HCT116 (cell line): ENCODE results near the gene ZNF468. TPM values are rescaled to one million over a fixed set of nuclear protein-coding genes. Genes with fewer than 3 reads are reported as not detected.
"Not testable (repeated sequence)": the region's sequence is repeated elsewhere in the genome, so short reads cannot be mapped to it uniquely, and the experiment has no call there.

Experiments used
- ATAC-seq: fragments of 200-7000 bp; cut with Tn5 transposase; 2 replicates; pipeline ENCODE4 v1.9.1; 2020; ENCODE audit warnings: mild to moderate bottlenecking, moderate library complexity
- BruUV-seq: library from RNA; stranded (reverse); fragments of 400-500 nt; replicated peaks from 2 replicates; lab custom pipeline; 2021; lab: Mats Ljungman, UMichigan
- CTCF ChIA-PET: fragments of 300-600 bp; sonication (Branson Sonifier 250); formaldehyde crosslinking; loops from one replicate; lab custom pipeline; 2021; ENCODE audit warnings: antibody characterized with exemption; lab: Charles Lee
- POLR2A ChIA-PET: fragments of 300-600, 350-600 bp; sonication (Branson Sonifier 250); formaldehyde crosslinking; loops from one replicate; lab custom pipeline; 2021; ENCODE audit warnings: antibody characterized with exemption; lab: Charles Lee
- RAD21 ChIA-PET, 2 experiments: fragments of 300-600 bp; sonication (Branson Sonifier 250); formaldehyde crosslinking; loops; one replicate each; lab custom pipeline; 2023; ENCODE audit warnings: low total read pairs in 2 of 2; ENCODE audit not compliant: uncharacterized antibody in 2 of 2, unreplicated experiment in 2 of 2, low non-redundant PET in 1 of 2; lab: Charles Lee
- DNase-seq: peaks from one replicate; pipeline ENCODE4 v3.0.0-alpha.2; 2010; ENCODE audit warnings: low read depth, low spot score
- H2AFZ ChIP-seq: fragments of 200-600 bp; shearing (Covaris generic), sonication (generic); 2 replicates; pipeline ENCODE4 v1.6.1; 2017; ENCODE audit warnings: low read depth, mixed run types, mixed read lengths, antibody characterized with exemption, low read length; ENCODE audit not compliant: poor library complexity, severe bottlenecking
- H3K27ac ChIP-seq: 2 replicates; pipeline ENCODE4 v1.5.1; 2012; ENCODE audit warnings: low read depth, low read length
- H3K27me3 ChIP-seq: fragments of 200-600 bp; sonication (generic); 2 replicates; pipeline ENCODE4 v1.6.1; 2016; ENCODE audit warnings: mixed run types, low read length, mixed read lengths; ENCODE audit not compliant: insufficient read depth
- H3K36me3 ChIP-seq, 2 experiments: fragments of 200-500 bp in 1 of 2; fragments of 200-600 bp in 1 of 2; sonication (Bioruptor generic) in 1 of 2; sonication (generic) in 1 of 2; 2 replicates each; pipeline versions ENCODE4 v1.5.1 to v1.6.1; 2014 to 2016; ENCODE audit warnings: low read length in 2 of 2, inconsistent platforms in 1 of 2, mixed read lengths in 1 of 2, mixed run types in 1 of 2; ENCODE audit not compliant: insufficient read depth in 2 of 2, control insufficient read depth in 1 of 2
- H3K4me1 ChIP-seq, 2 experiments: fragments of 200-600 bp in 1 of 2; sonication (generic) in 1 of 2; 2 replicates each; pipeline versions ENCODE4 v1.5.1 to v1.6.1; 2012 to 2017; ENCODE audit warnings: low read length in 2 of 2, inconsistent platforms in 1 of 2, mild to moderate bottlenecking in 1 of 2, mixed read lengths in 1 of 2, mixed run types in 1 of 2, moderate library complexity in 1 of 2; ENCODE audit not compliant: insufficient read depth in 2 of 2, control insufficient read depth in 1 of 2
- H3K4me2 ChIP-seq: fragments of 200-600 bp; sonication (generic); 2 replicates; pipeline ENCODE4 v1.6.1; 2017; ENCODE audit warnings: mixed run types, low read length, mixed read lengths
- H3K4me3 ChIP-seq, 2 experiments: fragments of 200-600 bp in 1 of 2; sonication (generic) in 1 of 2; replicated peaks in 1 of 2; 2 replicates each; pipeline ENCODE4 v1.5.1; 2011 to 2016; ENCODE audit warnings: low read length in 2 of 2, control low read depth in 1 of 2, low read depth in 1 of 2, mild to moderate bottlenecking in 1 of 2, mixed read lengths in 1 of 2, mixed run types in 1 of 2
- H3K79me2 ChIP-seq: fragments of 200-600 bp; sonication (generic); 2 replicates; pipeline ENCODE4 v1.6.1; 2017; ENCODE audit warnings: mild to moderate bottlenecking, mixed run types, low read length, moderate library complexity, mixed read lengths; ENCODE audit not compliant: insufficient read depth
- H3K9ac ChIP-seq: fragments of 200-600 bp; sonication (generic); 2 replicates; pipeline ENCODE4 v1.6.1; 2016; ENCODE audit warnings: low read length, mixed read lengths
- H3K9me2 ChIP-seq: fragments of 200-600 bp; sonication (generic), shearing (Covaris generic); 2 replicates; pipeline ENCODE4 v1.6.1; 2017; ENCODE audit warnings: mixed run types, mild to moderate bottlenecking, moderate library complexity; ENCODE audit not compliant: insufficient read depth
- H3K9me3 ChIP-seq, 2 experiments: fragments of 200-500 bp in 1 of 2; fragments of 200-600 bp in 1 of 2; sonication (Bioruptor generic) in 1 of 2; sonication (generic) in 1 of 2; 2 replicates each; pipeline ENCODE4 v1.6.1; 2014 to 2017; ENCODE audit warnings: low read length in 2 of 2, mixed read lengths in 2 of 2, inconsistent platforms in 1 of 2, low read depth in 1 of 2, mild to moderate bottlenecking in 1 of 2, mixed run types in 1 of 2, moderate library complexity in 1 of 2; ENCODE audit not compliant: control insufficient read depth in 1 of 2, insufficient read depth in 1 of 2
- H4K20me1 ChIP-seq: fragments of 200-600 bp; sonication (generic), shearing (Covaris generic); 2 replicates; pipeline ENCODE4 v1.6.1; 2017; ENCODE audit warnings: mixed run types, mild to moderate bottlenecking, moderate library complexity; ENCODE audit not compliant: insufficient read depth
- ATF3 ChIP-seq: IDR thresholded peaks from 2 replicates; pipeline ENCODE4 v1.6.1; 2012
- CTCF ChIP-seq, 3 experiments: fragments of 200-600 bp in 1 of 3; sonication (generic) in 1 of 3; IDR thresholded peaks in 2 of 3; conservative IDR thresholded peaks in 1 of 3; 2 replicates each; pipeline ENCODE4 v1.5.1; 2012 to 2017; ENCODE audit warnings: low read depth in 2 of 3, low read length in 2 of 3, antibody characterized with exemption in 1 of 3, borderline replicate concordance in 1 of 3, control low read depth in 1 of 3, mild to moderate bottlenecking in 1 of 3, mixed read lengths in 1 of 3, mixed run types in 1 of 3, moderate library complexity in 1 of 3; ENCODE audit not compliant: insufficient read depth in 1 of 3
- EZH2 ChIP-seq: fragments of 200-600 bp; sonication (generic); IDR thresholded peaks from 2 replicates; pipeline ENCODE4 v1.6.1; 2017; ENCODE audit warnings: antibody characterized with exemption, mixed run types
- ZNF274 ChIP-seq: fragments of 200-500 bp; sonication (Bioruptor generic); IDR thresholded peaks from 2 replicates; pipeline ENCODE4 v1.6.1; 2014; ENCODE audit warnings: mild to moderate bottlenecking, low read depth, low read length, inconsistent platforms
- intact Hi-C: fragments of 100-400 bp; cut with micrococcal nuclease; formaldehyde crosslinking; loops from 2 replicates; pipeline ENCODE4 v1.10.0; 2022
- total RNA-seq: library from RNA; stranded (reverse); gene quantifications from one replicate; pipeline ENCODE4 v1.2.1, GENCODE V29; 2021; ENCODE audit not compliant: unreplicated experiment
- TF ChIP-seq, protein P1 (sequence below): IDR thresholded peaks from 2 replicates; pipeline ENCODE4 v1.6.1; 2012; ENCODE audit warnings: low read depth

Gene ZNF468
- total RNA-seq, 1 experiment from 2014 or later: 12.3 TPM

- TF ChIP-seq ZNF274: no peak
- no peak for TF ChIP-seq EZH2
- TF ChIP-seq CTCF (IDR thresholded peaks at IDR 0.05 in 2 of 3, conservative IDR thresholded peaks at IDR 0.05 in 1 of 3; ENCODE audit: borderline replicate concordance in 1 of 3, insufficient read depth in 1 of 3, low read depth in 2 of 3, low read length in 2 of 3): no peak
- TF ChIP-seq, protein P1, sequence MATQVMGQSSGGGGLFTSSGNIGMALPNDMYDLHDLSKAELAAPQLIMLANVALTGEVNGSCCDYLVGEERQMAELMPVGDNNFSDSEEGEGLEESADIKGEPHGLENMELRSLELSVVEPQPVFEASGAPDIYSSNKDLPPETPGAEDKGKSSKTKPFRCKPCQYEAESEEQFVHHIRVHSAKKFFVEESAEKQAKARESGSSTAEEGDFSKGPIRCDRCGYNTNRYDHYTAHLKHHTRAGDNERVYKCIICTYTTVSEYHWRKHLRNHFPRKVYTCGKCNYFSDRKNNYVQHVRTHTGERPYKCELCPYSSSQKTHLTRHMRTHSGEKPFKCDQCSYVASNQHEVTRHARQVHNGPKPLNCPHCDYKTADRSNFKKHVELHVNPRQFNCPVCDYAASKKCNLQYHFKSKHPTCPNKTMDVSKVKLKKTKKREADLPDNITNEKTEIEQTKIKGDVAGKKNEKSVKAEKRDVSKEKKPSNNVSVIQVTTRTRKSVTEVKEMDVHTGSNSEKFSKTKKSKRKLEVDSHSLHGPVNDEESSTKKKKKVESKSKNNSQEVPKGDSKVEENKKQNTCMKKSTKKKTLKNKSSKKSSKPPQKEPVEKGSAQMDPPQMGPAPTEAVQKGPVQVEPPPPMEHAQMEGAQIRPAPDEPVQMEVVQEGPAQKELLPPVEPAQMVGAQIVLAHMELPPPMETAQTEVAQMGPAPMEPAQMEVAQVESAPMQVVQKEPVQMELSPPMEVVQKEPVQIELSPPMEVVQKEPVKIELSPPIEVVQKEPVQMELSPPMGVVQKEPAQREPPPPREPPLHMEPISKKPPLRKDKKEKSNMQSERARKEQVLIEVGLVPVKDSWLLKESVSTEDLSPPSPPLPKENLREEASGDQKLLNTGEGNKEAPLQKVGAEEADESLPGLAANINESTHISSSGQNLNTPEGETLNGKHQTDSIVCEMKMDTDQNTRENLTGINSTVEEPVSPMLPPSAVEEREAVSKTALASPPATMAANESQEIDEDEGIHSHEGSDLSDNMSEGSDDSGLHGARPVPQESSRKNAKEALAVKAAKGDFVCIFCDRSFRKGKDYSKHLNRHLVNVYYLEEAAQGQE: no peak
- no peak for TF ChIP-seq ATF3
- Histone ChIP-seq H3K27me3 (no peaks in the 10 kb centered on the region), H3K4me3 (no peak overlapping the region), H2AFZ (no peak overlapping the region), H3K9me2 (no peaks in the 10 kb centered on the region), H3K9me3 (no peaks in the 10 kb centered on the region), H3K4me2 (no peak overlapping the region), H3K79me2 (peaks cover 5% of the 10 kb centered on the region; the same call in 1 of the 2 replicates), H3K4me1 (peaks cover 0 to 6% of the 10 kb centered on the region in 2 experiments; a peak in 1 of 4 replicates), H3K27ac (no peak overlapping the region), H3K9ac (no peak overlapping the region), H3K36me3 (peaks cover 0 to 7% of the 10 kb centered on the region in 2 experiments; a peak in 1 of 4 replicates), H4K20me1 (no peaks in the 10 kb centered on the region)
- no peak for ATAC-seq
- ChIA-PET RAD21 (no interaction called here), CTCF (no interaction called here), POLR2A (no interaction called here)
- BruUV-seq: no TSS peak
- no peak for DNase-seq
- intact Hi-C loops: no loop called here
These were observed 44.4 kb upstream of the ZNF468 start for GRCh38 chr19:52901842-52902241.

GRCh38 chr19:52898596-52898995 is 41.2 kb upstream of the ZNF468 start:
- H4K20me1 ChIP-seq, H3K27ac ChIP-seq, H3K4me3 ChIP-seq, BruUV-seq, H3K36me3 ChIP-seq, H3K9me3 ChIP-seq, CTCF ChIA-PET, H3K4me2 ChIP-seq, H3K9ac ChIP-seq, DNase-seq, POLR2A ChIA-PET, H2AFZ ChIP-seq, ATAC-seq, RAD21 ChIA-PET, H3K27me3 ChIP-seq, H3K9me2 ChIP-seq: not testable (repeated sequence)
- H3K4me1 ChIP-seq: peaks cover 0 to 11% of the 10 kb centered on the region in 2 experiments; a peak in 1 of 4 replicates
- intact Hi-C loops: loop anchor here (5.0 kb wide), 1 partner anchor 44 kb away; no protein-coding TSS in a partner anchor
- H3K79me2 ChIP-seq: peaks cover 35% of the 10 kb centered on the region
